Keratinocyte (primary cell): ENCODE measurements around the gene ZPLD1. TPM values are rescaled to one million over a fixed set of nuclear protein-coding genes. Genes with fewer than 3 reads are reported as not detected.

ENCODE experiments used
- DNase-seq: peaks from one replicate; pipeline ENCODE4 v3.0.0-alpha.2; 2011; ENCODE audit warnings: low read depth, missing footprints, low spot score
- FAIRE-seq: peaks from 2 replicates; lab custom pipeline; 2011; peaks lifted over from hg19 to GRCh38; lab: Jason Lieb, UNC
- H2AFZ ChIP-seq: 2 replicates; pipeline ENCODE4 v1.6.0; 2012; ENCODE audit warnings: low read length, control low read depth, inconsistent platforms; ENCODE audit not compliant: control insufficient read depth
- H3K27ac ChIP-seq: 2 replicates; pipeline ENCODE4 v1.5.1; 2011; ENCODE audit warnings: low read length; ENCODE audit not compliant: control insufficient read depth, insufficient read depth
- H3K27me3 ChIP-seq: 3 replicates; pipeline ENCODE4 v1.6.0; 2011; ENCODE audit warnings: low read length; ENCODE audit not compliant: control insufficient read depth, insufficient read depth; ENCODE audit errors: extremely low read depth
- H3K36me3 ChIP-seq, 2 experiments: 2 replicates in 1 of 2; 3 replicates in 1 of 2; pipeline ENCODE4 v1.5.1; 2011; ENCODE audit warnings: low read length in 2 of 2, mild to moderate bottlenecking in 1 of 2; ENCODE audit not compliant: control insufficient read depth in 2 of 2, insufficient read depth in 2 of 2; ENCODE audit errors: extremely low read depth in 1 of 2
- H3K4me1 ChIP-seq: 3 replicates; pipeline ENCODE4 v1.5.1; 2011; ENCODE audit warnings: low read length; ENCODE audit not compliant: control insufficient read depth, insufficient read depth; ENCODE audit errors: extremely low read depth
- H3K4me2 ChIP-seq: 3 replicates; pipeline ENCODE4 v1.6.0; 2011; ENCODE audit warnings: low read depth, low read length; ENCODE audit not compliant: control insufficient read depth, insufficient read depth; ENCODE audit errors: extremely low read depth
- H3K4me3 ChIP-seq, 3 experiments: fragments of 200-600 bp in 1 of 3; sonication (generic) in 1 of 3; 2 replicates in 2 of 3; 3 replicates in 1 of 3; pipeline ENCODE4 v1.5.1; 2011 to 2016; ENCODE audit warnings: low read length in 3 of 3, mild to moderate bottlenecking in 3 of 3, control low read depth in 2 of 3, inconsistent platforms in 1 of 3, low read depth in 1 of 3, mixed read lengths in 1 of 3, mixed run types in 1 of 3, moderate library complexity in 1 of 3; ENCODE audit not compliant: control insufficient read depth in 2 of 3, insufficient read depth in 2 of 3; ENCODE audit errors: extremely low read depth in 1 of 3
- H3K79me2 ChIP-seq: 2 replicates; pipeline ENCODE4 v1.6.0; 2012; ENCODE audit warnings: low read length; ENCODE audit not compliant: control insufficient read depth, insufficient read depth
- H3K9ac ChIP-seq: 3 replicates; pipeline ENCODE4 v1.6.0; 2011; ENCODE audit warnings: low read length; ENCODE audit not compliant: control insufficient read depth, insufficient read depth; ENCODE audit errors: extremely low read depth
- H3K9me1 ChIP-seq: 3 replicates; pipeline ENCODE4 v1.6.0; 2011; ENCODE audit warnings: low read length; ENCODE audit not compliant: control insufficient read depth, insufficient read depth; ENCODE audit errors: extremely low read depth
- H3K9me3 ChIP-seq: 2 replicates; pipeline ENCODE4 v1.5.1; 2012; ENCODE audit warnings: low read depth, low read length; ENCODE audit not compliant: control insufficient read depth
- H4K20me1 ChIP-seq: 3 replicates; pipeline ENCODE4 v1.6.0; 2011; ENCODE audit warnings: low read length; ENCODE audit not compliant: control insufficient read depth, insufficient read depth; ENCODE audit errors: extremely low read depth
- CTCF ChIP-seq, 3 experiments: IDR thresholded peaks in 1 of 3; conservative IDR thresholded peaks in 1 of 3; optimal IDR thresholded peaks in 1 of 3; 2 replicates in 2 of 3; 3 replicates in 1 of 3; pipeline versions ENCODE3 to v1.5.1; 2011; ENCODE audit warnings: low read length in 3 of 3, mild to moderate bottlenecking in 3 of 3, moderate library complexity in 2 of 3, control low read depth in 1 of 3, inconsistent platforms in 1 of 3; ENCODE audit not compliant: insufficient read depth in 2 of 3; ENCODE audit errors: extremely low read depth in 1 of 3
- EZH2 ChIP-seq: IDR thresholded peaks from one replicate; pipeline ENCODE4 v1.6.1; 2012; ENCODE audit warnings: inconsistent platforms, mild to moderate bottlenecking, low read length, moderate library complexity
- dilution Hi-C: fragments of 300-500 bp; cut with MboI; formaldehyde crosslinking; loops from one replicate; pipeline ENCODE4 v1.7.0; 2020; ENCODE audit warnings: low sequenced_read_pairs; ENCODE audit not compliant: extremely low pct_ligation_motif_present
- polyA plus RNA-seq, 5 experiments: library from polyadenylated mRNA; depleted of rRNA in 3 of 5; stranded (reverse) in 3 of 5; stranded (forward) in 1 of 5; unstranded in 1 of 5; fragments of >200 nt; gene quantifications; 1 replicate in 1 of 5; 2 replicates in 3 of 5; 3 replicates in 1 of 5; pipeline versions ENCODE4 v1.2.1 to v1.2.3, GENCODE V29; 2011 to 2012; ENCODE audit warnings: missing spikeins in 2 of 5, low read depth in 1 of 5, low replicate concordance in 1 of 5

The ZPLD1 gene
- polyA plus RNA-seq, 1 donor (not counting 4 experiments of a cell fraction or from before 2014, with no cell fraction given), result 2.1 TPM

GRCh38 chr3:102476198-102476597, 41.4 kb downstream of the ZPLD1 start:
- TF ChIP-seq EZH2, result no peak
- TF ChIP-seq CTCF (optimal IDR thresholded peaks at IDR 0.05 in 1 of 3, IDR thresholded peaks at IDR 0.05 in 1 of 3, conservative IDR thresholded peaks at IDR 0.05 in 1 of 3; ENCODE audit: extremely low read depth in 1 of 3, insufficient read depth in 2 of 3, low read length in 3 of 3), result no peak
- H3K27ac ChIP-seq, result no peak overlapping the region
- H3K79me2 ChIP-seq, result no peaks in the 10 kb centered on the region
- no peaks in the 10 kb centered on the region for H3K9me3 ChIP-seq
- dilution Hi-C loops, result no loop called here
- H2AFZ ChIP-seq, result no peak overlapping the region
- H3K4me3 ChIP-seq, result no peak overlapping the region
- FAIRE-seq (no peak), DNase-seq (no peak)
- H3K4me2 ChIP-seq, result no peak overlapping the region
- H3K4me1 ChIP-seq, result peaks cover 5% of the 10 kb centered on the region
- H3K27me3 ChIP-seq, result no peaks in the 10 kb centered on the region
- H4K20me1 ChIP-seq, result no peaks in the 10 kb centered on the region
- H3K9me1 ChIP-seq, result no peaks in the 10 kb centered on the region
- H3K9ac ChIP-seq, result no peak overlapping the region
- H3K36me3 ChIP-seq, result no peaks in the 10 kb centered on the region

DNA sequence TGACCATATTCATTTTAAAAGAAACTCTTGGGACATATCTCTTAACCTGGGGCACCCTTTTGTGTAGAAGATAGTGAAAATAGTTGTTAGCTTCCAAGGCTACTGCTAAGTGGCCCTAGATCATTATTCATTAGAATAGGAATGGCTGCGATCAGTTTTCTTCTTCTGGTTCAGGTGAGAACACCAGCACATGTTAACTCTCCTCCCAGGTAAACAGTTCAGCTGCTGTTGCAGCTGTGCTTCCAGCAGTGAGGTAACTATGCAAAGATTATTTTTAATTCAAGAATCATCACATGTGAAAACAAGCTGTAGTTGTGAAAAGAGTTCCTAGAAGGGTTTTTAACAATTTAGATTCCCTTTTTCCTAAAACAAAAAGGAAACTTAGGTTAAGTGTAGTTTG, 43.3 kb downstream of the ZPLD1 start:
- dilution Hi-C loops, result no loop called here
- no peaks in the 10 kb centered on the region for H4K20me1 ChIP-seq
- H3K9me3 ChIP-seq, result no peaks in the 10 kb centered on the region
- no peak overlapping the region for H2AFZ ChIP-seq
- FAIRE-seq, result no peak
- TF ChIP-seq EZH2 (no peak), CTCF (optimal IDR thresholded peaks at IDR 0.05 in 1 of 3, IDR thresholded peaks at IDR 0.05 in 1 of 3, conservative IDR thresholded peaks at IDR 0.05 in 1 of 3; ENCODE audit: extremely low read depth in 1 of 3, insufficient read depth in 2 of 3, low read length in 3 of 3) (no peak)
- H3K79me2 ChIP-seq, result no peaks in the 10 kb centered on the region
- no peak for DNase-seq
- H3K4me2 ChIP-seq, result no peak overlapping the region
- peaks cover 13% of the 10 kb centered on the region for H3K4me1 ChIP-seq
- H3K27ac ChIP-seq, result no peak overlapping the region
- no peaks in the 10 kb centered on the region for H3K27me3 ChIP-seq
- no peak overlapping the region for H3K9ac ChIP-seq
- no peak overlapping the region for H3K4me3 ChIP-seq
- no peaks in the 10 kb centered on the region for H3K9me1 ChIP-seq
- H3K36me3 ChIP-seq, result no peaks in the 10 kb centered on the region
